K562 (cell line): ENCODE results near the gene RASD1. TPM values are rescaled to one million over a fixed set of nuclear protein-coding genes. Genes with fewer than 3 reads are reported as not detected.

Experiments used
- CTCF ChIP-seq, 3 experiments: IDR thresholded peaks in 2 of 3; conservative IDR thresholded peaks in 1 of 3; 2 replicates each; pipeline ENCODE4 v1.5.1; 2011 to 2012; ENCODE audit warnings: low read length in 3 of 3, mild to moderate bottlenecking in 3 of 3, control low read depth in 2 of 3, improper control_type of control experiment in 1 of 3, inconsistent platforms in 1 of 3, low read depth in 1 of 3, mixed read lengths in 1 of 3, moderate library complexity in 1 of 3; ENCODE audit not compliant: insufficient read depth in 2 of 3
- HNRNPL ChIP-seq: fragments of 200-400 bp; formaldehyde crosslinking; IDR thresholded peaks from 2 replicates; pipeline ENCODE4 v1.6.1; 2017; ENCODE audit warnings: low read depth, mild to moderate bottlenecking, low read length
- IRF1 ChIP-seq: sonication (generic); formaldehyde crosslinking; IDR thresholded peaks from 2 replicates; pipeline ENCODE4 v1.8.0; 2022; ENCODE audit warnings: missing genetic modification reagents, mild to moderate bottlenecking, borderline replicate concordance
- KLF13 ChIP-seq: fragments of 450-650 bp; IDR thresholded peaks from 2 replicates; pipeline ENCODE4 v1.6.1; 2016; ENCODE audit warnings: missing genetic modification characterization, low read depth, mild to moderate bottlenecking, missing compliant biosample characterization, moderate library complexity, borderline replicate concordance
- OTX1 ChIP-seq: fragments of 450-650 bp; formaldehyde crosslinking; IDR thresholded peaks from 2 replicates; pipeline ENCODE4 v1.4.0; 2022; ENCODE audit warnings: mild to moderate bottlenecking
- PHF8 ChIP-seq: fragments of 200-600 bp; sonication (generic); IDR thresholded peaks from 2 replicates; pipeline ENCODE4 v1.6.1; 2012; ENCODE audit warnings: mixed run types, mild to moderate bottlenecking, inconsistent platforms, low read length, moderate library complexity, borderline replicate concordance
- PKNOX1 ChIP-seq: fragments of 450-650 bp; IDR thresholded peaks from 2 replicates; pipeline ENCODE4 v1.6.1; 2016
- POLR2AphosphoS5 ChIP-seq: IDR thresholded peaks from 2 replicates; pipeline ENCODE4 v1.6.1; 2011; ENCODE audit warnings: mild to moderate bottlenecking, low read depth, low read length, moderate library complexity; ENCODE audit not compliant: control insufficient read depth, insufficient read depth
- POLR2B ChIP-seq: fragments of 450-650 bp; IDR thresholded peaks from 2 replicates; pipeline ENCODE4 v1.6.1; 2018; ENCODE audit warnings: low read depth; ENCODE audit not compliant: partially characterized antibody
- SOX6 ChIP-seq: fragments of 450-650 bp; IDR thresholded peaks from 2 replicates; pipeline ENCODE4 v1.6.1; 2014; ENCODE audit warnings: mild to moderate bottlenecking
- TAF7 ChIP-seq: fragments of 450-650 bp; IDR thresholded peaks from 2 replicates; pipeline ENCODE4 v1.6.1; 2016; ENCODE audit warnings: missing genetic modification characterization, missing compliant biosample characterization
- USF2 ChIP-seq: sonication (generic); formaldehyde crosslinking; IDR thresholded peaks from 2 replicates; pipeline ENCODE4 v1.5.0; 2020; ENCODE audit warnings: missing genetic modification reagents
- ZNF589 ChIP-seq: fragments of 200-800 bp; sonication (Bioruptor generic); IDR thresholded peaks from 2 replicates; pipeline ENCODE4 v1.6.1; 2016; ENCODE audit warnings: low read depth, missing genetic modification characterization, missing compliant biosample characterization
- ZNF764 ChIP-seq: fragments of 250-450 bp; sonication (Bioruptor Pico); IDR thresholded peaks from 2 replicates; pipeline ENCODE4 v1.4.0; 2020; ENCODE audit warnings: low read depth, mild to moderate bottlenecking, moderate library complexity
- polyA plus RNA-seq, 8 experiments: library from polyadenylated mRNA; depleted of rRNA in 4 of 8; stranded (reverse) in 5 of 8; unstranded in 3 of 8; fragments of >200 nt; fragmentation: Nextera tagmentation in 2 of 8; fragmentation: Illumina TruSeq in 1 of 8; extraction: Ambion mirVana in 2 of 8; extraction: Trizol in 1 of 8; gene quantifications; 2 replicates each; pipeline versions ENCODE4 v1.2.1 to v1.2.3, GENCODE V29; 2011 to 2014; ENCODE audit warnings: inconsistent platforms in 1 of 8, missing spikeins in 1 of 8
- total RNA-seq, 7 experiments: library from RNA; depleted of rRNA in 6 of 7; stranded (reverse); fragments of >200 nt in 6 of 7; fragmentation: Illumina TruSeq in 2 of 7; extraction: Trizol in 2 of 7; gene quantifications; 2 replicates each; pipeline versions ENCODE4 v1.2.1 to v1.2.3, GENCODE V29; 2011 to 2021; ENCODE audit warnings: low replicate concordance in 1 of 7
- TF ChIP-seq, protein P1 (sequence below): fragments of 450-650 bp; IDR thresholded peaks from 2 replicates; pipeline ENCODE4 v1.6.1; 2016; ENCODE audit warnings: missing biosample characterization, missing genetic modification characterization
- TF ChIP-seq, protein P2 (sequence below): sonication (generic); formaldehyde crosslinking; IDR thresholded peaks from 2 replicates; pipeline ENCODE4 v1.8.0; 2022; ENCODE audit warnings: mild to moderate bottlenecking, missing genetic modification reagents
- TF ChIP-seq, protein P3 (sequence below): fragments of 250-450 bp; sonication (Bioruptor Pico); IDR thresholded peaks from 2 replicates; pipeline ENCODE4 v1.8.0; 2021; ENCODE audit warnings: moderate library complexity, mild to moderate bottlenecking, inconsistent platforms

The RASD1 gene
- total and polyA plus RNA-seq, 9 of the 15 experiments (the other 6 are each of a cell fraction or from before 2014, with no cell fraction given): 0.11 TPM; not detected in 8

DNA sequence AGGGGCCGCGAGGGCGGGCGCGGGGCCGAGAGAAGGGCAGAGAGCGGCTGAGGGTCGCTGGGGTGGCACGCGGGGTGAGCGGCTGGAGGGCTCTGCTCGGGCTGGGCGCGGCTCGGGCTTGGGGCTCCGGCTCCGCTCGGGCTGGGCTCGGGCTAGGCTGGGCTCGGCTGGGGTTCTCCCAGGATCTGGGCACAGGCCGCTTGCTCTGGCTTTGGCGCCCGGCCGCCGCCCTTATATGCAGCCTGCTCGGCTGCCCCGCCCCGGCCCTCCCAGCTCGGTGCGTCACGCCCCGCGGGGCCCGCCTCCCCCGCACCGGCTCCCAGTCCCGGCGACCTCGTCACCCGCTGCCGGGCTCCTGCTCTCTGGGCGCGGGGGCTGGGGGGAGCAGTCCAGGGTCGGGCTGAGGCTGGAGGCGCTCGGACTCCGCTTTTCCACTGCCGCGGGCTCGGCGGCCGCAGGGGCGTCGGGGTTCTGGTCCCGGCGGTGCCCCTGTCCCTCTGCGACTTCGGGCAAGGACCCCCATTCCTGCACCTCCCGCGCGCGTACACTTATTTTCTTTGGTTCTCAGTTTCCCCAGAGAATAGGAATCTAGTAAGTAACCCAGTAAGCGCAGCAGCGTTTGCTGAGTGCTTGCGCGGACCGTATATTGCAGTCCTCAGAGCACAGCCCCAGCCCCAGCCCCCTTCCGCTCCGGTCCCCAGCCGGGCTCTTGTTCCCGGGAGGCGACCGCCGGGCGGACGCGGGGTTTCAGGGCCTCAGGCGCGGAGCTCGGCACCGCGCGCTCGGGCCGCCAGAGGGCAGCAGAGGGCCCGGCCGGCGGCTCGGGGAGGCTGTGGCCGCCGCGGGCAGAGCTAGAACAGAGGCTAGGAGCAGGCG is at the start of gene RASD1 (continued):
- TF ChIP-seq POLR2AphosphoS5 (no peak), CTCF (IDR thresholded peaks at IDR 0.05 in 2 of 3, conservative IDR thresholded peaks at IDR 0.05 in 1 of 3; ENCODE audit: insufficient read depth in 2 of 3, low read depth in 1 of 3, low read length in 3 of 3) (peak; percentile 71 to 90 (median 72)), TAF7 (tag) (no peak), OTX1 (no peak), ZNF589 (no peak), HNRNPL (peak; percentile 72; the same call in 1 of the 2 replicates), ZNF764 (CRISPR knock-in tag) (no peak), PHF8 (peak; percentile 40; the same call in 1 of the 2 replicates), PKNOX1 (no peak), USF2 (CRISPR knock-in tag) (no peak), KLF13 (no peak), SOX6 (no peak), IRF1 (CRISPR knock-in tag) (no peak), POLR2B (no peak)
- TF ChIP-seq, protein P1, sequence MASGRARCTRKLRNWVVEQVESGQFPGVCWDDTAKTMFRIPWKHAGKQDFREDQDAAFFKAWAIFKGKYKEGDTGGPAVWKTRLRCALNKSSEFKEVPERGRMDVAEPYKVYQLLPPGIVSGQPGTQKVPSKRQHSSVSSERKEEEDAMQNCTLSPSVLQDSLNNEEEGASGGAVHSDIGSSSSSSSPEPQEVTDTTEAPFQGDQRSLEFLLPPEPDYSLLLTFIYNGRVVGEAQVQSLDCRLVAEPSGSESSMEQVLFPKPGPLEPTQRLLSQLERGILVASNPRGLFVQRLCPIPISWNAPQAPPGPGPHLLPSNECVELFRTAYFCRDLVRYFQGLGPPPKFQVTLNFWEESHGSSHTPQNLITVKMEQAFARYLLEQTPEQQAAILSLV (tag): no peak
- TF ChIP-seq, protein P2, sequence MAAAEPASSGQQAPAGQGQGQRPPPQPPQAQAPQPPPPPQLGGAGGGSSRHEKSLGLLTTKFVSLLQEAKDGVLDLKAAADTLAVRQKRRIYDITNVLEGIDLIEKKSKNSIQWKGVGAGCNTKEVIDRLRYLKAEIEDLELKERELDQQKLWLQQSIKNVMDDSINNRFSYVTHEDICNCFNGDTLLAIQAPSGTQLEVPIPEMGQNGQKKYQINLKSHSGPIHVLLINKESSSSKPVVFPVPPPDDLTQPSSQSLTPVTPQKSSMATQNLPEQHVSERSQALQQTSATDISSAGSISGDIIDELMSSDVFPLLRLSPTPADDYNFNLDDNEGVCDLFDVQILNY: no peak
- TF ChIP-seq, protein P3, sequence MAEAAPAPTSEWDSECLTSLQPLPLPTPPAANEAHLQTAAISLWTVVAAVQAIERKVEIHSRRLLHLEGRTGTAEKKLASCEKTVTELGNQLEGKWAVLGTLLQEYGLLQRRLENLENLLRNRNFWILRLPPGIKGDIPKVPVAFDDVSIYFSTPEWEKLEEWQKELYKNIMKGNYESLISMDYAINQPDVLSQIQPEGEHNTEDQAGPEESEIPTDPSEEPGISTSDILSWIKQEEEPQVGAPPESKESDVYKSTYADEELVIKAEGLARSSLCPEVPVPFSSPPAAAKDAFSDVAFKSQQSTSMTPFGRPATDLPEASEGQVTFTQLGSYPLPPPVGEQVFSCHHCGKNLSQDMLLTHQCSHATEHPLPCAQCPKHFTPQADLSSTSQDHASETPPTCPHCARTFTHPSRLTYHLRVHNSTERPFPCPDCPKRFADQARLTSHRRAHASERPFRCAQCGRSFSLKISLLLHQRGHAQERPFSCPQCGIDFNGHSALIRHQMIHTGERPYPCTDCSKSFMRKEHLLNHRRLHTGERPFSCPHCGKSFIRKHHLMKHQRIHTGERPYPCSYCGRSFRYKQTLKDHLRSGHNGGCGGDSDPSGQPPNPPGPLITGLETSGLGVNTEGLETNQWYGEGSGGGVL (CRISPR knock-in tag): no peak
